Activated CD8-positive, alpha-beta T cell treated with anti-CD3 and anti-CD28 coated beads, Interleukin-2, amount 10 ng/mL, durations not matched to agents 7 days and 5 days (primary cell): ENCODE data around the gene MICU1. TPM values are rescaled to one million over a fixed set of nuclear protein-coding genes. Genes with fewer than 3 reads are reported as not detected.

Source experiments
- ATAC-seq: fragments of 150-1000 bp; cut with Tn5 transposase; one replicate; pipeline ENCODE4 v1.10.0; 2021; ENCODE audit warnings: moderate library complexity
- CTCF ChIA-PET: fragments of 350-600 bp; sonication (Branson Sonifier 250); formaldehyde crosslinking; loops from one replicate; lab custom pipeline; 2021; ENCODE audit warnings: antibody characterized with exemption; lab: Charles Lee
- POLR2A ChIA-PET: fragments of 350-600 bp; sonication (Branson Sonifier 250); formaldehyde crosslinking; loops from one replicate; lab custom pipeline; 2021; ENCODE audit warnings: antibody characterized with exemption; lab: Charles Lee
- DNase-seq: peaks from one replicate; pipeline ENCODE4 v3.0.0-alpha.2; 2020
- H3K27ac Mint-ChIP-seq: one replicate; pipeline ENCODE4 v1.8.0; 2021; ENCODE audit warnings: mild to moderate bottlenecking, mixed read lengths
- H3K27me3 Mint-ChIP-seq: one replicate; pipeline ENCODE4 v1.8.0; 2021; ENCODE audit warnings: low read depth, mixed read lengths
- H3K36me3 Mint-ChIP-seq: one replicate; pipeline ENCODE4 v1.8.0; 2021; ENCODE audit warnings: low read depth, mixed read lengths
- H3K4me1 Mint-ChIP-seq: one replicate; pipeline ENCODE4 v1.8.0; 2021; ENCODE audit warnings: low read depth, mixed read lengths
- H3K4me3 Mint-ChIP-seq: one replicate; pipeline ENCODE4 v1.8.0; 2021; ENCODE audit warnings: mild to moderate bottlenecking, mixed read lengths
- H3K9me3 Mint-ChIP-seq: one replicate; pipeline ENCODE4 v1.8.0; 2022; ENCODE audit warnings: mixed read lengths; ENCODE audit not compliant: insufficient read depth
- total RNA-seq, 2 experiments: library from RNA; stranded (reverse); gene quantifications; one replicate each; pipeline ENCODE4 v1.2.3, GENCODE V29; 2021

MICU1 gene
- total RNA-seq, 2 experiments from 2014 or later = 23.4 to 26.9 TPM

DNA sequence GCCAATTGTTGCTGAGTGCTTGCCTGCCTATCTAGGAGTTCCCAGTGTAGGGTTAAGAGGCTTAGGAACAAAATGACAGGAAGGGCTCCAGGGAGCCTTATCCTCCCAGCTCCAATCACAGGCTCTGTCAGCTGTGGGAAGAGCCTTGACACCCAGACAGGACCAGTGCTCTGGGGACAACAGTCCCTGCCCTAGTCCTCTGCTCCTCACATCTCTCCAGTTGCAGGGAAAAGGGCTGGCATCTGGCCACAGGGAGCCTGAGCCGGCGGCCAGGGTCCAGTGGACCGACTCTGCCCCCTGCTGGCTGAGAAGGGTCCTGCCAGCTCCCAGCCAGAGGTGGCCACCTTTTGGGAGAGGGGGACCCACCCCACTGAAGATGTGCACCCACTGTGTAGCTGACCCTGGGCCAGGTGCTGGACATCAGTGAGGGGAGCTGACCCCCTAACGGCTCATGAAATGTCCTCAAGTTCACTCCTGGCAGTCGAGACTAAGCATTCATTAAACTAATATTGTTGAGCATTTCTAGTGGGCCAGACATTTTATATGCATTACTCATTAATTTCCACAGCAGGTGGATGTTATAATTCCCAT, 288.7 kb downstream of the MICU1 start:
- peaks cover 71% of the 10 kb centered on the region for H3K4me1 Mint-ChIP-seq
- no peaks in the 10 kb centered on the region for H3K27me3 Mint-ChIP-seq

DNA sequence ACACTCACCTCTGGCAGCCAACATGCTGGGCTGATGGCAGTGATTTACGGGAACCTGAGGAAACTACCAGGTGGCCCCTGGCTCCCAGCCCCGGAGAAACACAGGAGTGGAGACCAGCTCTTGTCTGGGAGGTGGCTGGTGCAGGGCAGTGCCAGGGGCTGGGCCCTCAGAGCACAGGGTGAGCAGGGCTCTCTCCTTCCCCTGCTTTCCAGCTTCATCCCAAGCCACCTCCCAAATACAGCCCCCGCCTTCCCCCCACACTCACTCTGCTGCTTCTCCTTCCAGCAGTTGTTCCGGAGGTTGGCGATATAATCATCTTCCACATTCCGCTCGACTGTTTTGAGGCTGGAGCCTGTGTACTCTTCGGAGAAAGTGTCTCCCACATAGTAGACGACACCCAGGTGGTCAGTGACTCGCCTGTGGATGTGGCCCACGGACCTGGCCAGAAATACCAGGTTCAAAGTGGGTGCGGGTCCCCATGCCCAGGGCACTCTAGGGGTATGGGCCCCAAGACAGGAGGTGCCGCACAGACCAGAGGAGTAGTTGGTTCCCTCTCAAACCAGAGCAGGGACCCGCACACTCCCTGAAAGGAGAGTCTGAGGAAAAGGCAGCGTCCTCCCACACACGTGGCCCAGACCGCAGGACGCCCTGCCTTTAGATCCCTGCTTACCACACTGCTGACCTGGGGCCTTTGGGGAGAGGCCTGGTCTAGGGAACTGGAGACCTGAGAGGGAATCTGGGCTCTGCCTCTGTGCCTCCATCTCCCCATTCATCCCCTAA, 289.4 kb downstream of the MICU1 start:
- H3K9me3 Mint-ChIP-seq = no peaks in the 10 kb centered on the region
- H3K4me1 Mint-ChIP-seq = peaks cover 74% of the 10 kb centered on the region
- peak overlapping the region; percentile 91 for H3K27ac Mint-ChIP-seq
- POLR2A ChIA-PET = interaction anchor here (0.6 to 10.4 kb wide), 11 partner anchors 8 to 118 kb away, joined by 3 to 119 read pairs (median 5); partner anchors contain the start of gene DDIT4
- ATAC-seq (no peak), DNase-seq (no peak)
- H3K4me3 Mint-ChIP-seq = peak overlapping the region; percentile 53
- H3K27me3 Mint-ChIP-seq = no peaks in the 10 kb centered on the region
- CTCF ChIA-PET = interaction anchor here (0.6 to 7.8 kb wide), 54 partner anchors 9 to 764 kb away, joined by 3 to 122 read pairs (median 6); partner anchors contain the start of genes ANAPC16, ASCC1, DDIT4 and DNAJB12
- peaks cover 62% of the 10 kb centered on the region for H3K36me3 Mint-ChIP-seq

More for the DNA sequence above, 288.7 kb downstream of the MICU1 start:
- CTCF ChIA-PET = interaction anchor here (0.6 to 7.8 kb wide), 55 partner anchors 9 to 763 kb away, joined by 3 to 122 read pairs (median 5); partner anchors contain the start of genes ANAPC16, ASCC1, DDIT4 and DNAJB12
- DNase-seq = peak; percentile 75
- H3K36me3 Mint-ChIP-seq = peaks cover 58% of the 10 kb centered on the region
- H3K9me3 Mint-ChIP-seq = no peaks in the 10 kb centered on the region
- H3K4me3 Mint-ChIP-seq = no peak overlapping the region
- no peak for ATAC-seq
- POLR2A ChIA-PET = interaction anchor here (0.6 to 4.2 kb wide), 5 partner anchors 17 to 118 kb away, joined by 3 to 24 read pairs (median 5); no protein-coding TSS in a partner anchor
- H3K27ac Mint-ChIP-seq = peak overlapping the region; percentile 22

DNA sequence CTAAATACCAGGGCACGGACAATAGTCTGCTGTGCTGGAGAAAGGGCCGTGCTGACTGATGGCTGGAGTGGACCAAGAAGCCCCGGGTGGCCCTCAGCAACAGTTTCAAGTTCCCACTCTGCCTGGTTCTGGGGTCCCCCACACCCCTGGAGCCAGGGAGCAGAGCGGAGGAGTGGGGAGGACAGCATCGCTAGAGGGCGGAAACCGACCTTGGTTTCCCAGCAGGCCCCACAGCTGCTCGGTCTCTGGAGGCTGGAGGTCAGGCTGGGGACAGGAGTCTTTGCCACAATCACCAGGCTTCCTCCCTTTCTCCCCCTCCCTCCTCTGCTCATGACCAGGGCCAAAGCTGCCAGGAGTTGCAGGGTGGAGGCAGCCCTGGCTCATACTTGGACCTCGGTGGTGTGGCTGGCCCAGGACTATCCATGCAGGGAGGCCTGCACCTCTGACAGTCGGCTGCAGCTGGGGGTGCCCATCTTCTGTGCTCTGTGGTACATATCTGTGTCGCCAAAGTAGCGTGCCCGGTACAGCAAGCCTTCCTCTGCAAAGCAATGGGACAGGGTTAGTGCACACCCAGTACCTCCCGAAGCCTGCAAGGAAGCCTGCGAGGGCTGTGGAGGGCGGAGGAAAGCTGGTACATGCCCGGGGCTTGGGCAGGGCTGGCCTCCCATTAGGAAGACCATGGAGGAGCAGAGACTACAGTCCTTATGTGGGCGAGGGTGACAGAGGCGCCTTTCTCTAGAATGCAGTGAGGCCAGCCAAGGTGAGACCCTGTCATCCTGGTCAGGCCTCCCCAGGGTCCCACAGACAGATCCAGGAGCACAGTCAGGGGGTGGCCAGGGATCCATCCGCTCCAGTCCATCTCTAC, 290.3 kb downstream of the MICU1 start:
- POLR2A ChIA-PET = interaction anchor here (0.6 to 10.4 kb wide), 12 partner anchors 9 to 120 kb away, joined by 3 to 119 read pairs (median 4); partner anchors contain the start of genes ANAPC16, ASCC1 and DDIT4

DNA sequence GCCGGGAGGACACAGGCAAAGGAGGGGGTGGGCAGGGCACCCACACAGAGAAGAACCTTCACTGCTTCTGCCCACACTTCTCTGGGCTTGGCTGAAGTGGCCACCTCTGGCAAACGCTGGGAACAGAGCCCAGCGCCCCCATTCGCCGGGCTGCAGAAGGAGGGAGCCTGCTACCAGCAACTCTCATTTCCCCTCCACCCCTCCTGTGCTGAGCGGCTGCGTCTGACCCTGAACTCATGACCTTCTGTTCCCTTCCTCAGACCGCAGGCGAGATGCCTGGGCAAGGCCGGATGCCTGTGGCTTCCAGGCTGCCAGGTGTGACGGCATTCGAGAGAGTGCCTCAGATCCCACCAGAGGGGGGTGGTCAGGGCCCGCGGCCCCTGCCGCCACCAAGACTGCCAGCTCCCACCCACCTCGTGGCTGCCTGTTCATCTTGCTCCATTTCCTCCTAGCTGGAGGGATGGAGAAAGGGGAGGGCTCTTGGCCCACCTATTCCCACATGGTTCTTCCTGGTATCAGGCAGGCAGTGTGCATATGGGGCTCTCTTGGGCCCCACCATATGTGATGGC, 291.0 kb downstream of the MICU1 start:
- ChIA-PET POLR2A (interaction anchor here (0.6 to 10.4 kb wide), 13 partner anchors 8 to 246 kb away, joined by 3 to 119 read pairs (median 5); partner anchors contain the start of genes ANAPC16, ASCC1 and DDIT4), CTCF (interaction anchor here (0.8 to 7.8 kb wide), 24 partner anchors 8 to 285 kb away, joined by 3 to 122 read pairs (median 6); partner anchors contain the start of genes ANAPC16, ASCC1 and DDIT4)
- H3K9me3 Mint-ChIP-seq = no peaks in the 10 kb centered on the region
- H3K27me3 Mint-ChIP-seq = no peaks in the 10 kb centered on the region
- H3K27ac Mint-ChIP-seq = peak overlapping the region; percentile 91
- H3K4me3 Mint-ChIP-seq = peak overlapping the region; percentile 53
- H3K36me3 Mint-ChIP-seq = peaks cover 55% of the 10 kb centered on the region
- DNase-seq (peak; percentile 96), ATAC-seq (peak; percentile 58)
- H3K4me1 Mint-ChIP-seq = peaks cover 78% of the 10 kb centered on the region

More for the DNA sequence above, 290.3 kb downstream of the MICU1 start:
- CTCF ChIA-PET = interaction anchor here (0.7 to 7.8 kb wide), 25 partner anchors 9 to 439 kb away, joined by 3 to 122 read pairs (median 6); partner anchors contain the start of genes ANAPC16, ASCC1 and DDIT4
- H3K4me3 Mint-ChIP-seq = peak overlapping the region; percentile 53
- H3K9me3 Mint-ChIP-seq = no peaks in the 10 kb centered on the region
- peak overlapping the region; percentile 91 for H3K27ac Mint-ChIP-seq
- DNase-seq (peak; percentile 84), ATAC-seq (peak; percentile 31)
- H3K27me3 Mint-ChIP-seq = no peaks in the 10 kb centered on the region
- H3K36me3 Mint-ChIP-seq = peaks cover 57% of the 10 kb centered on the region
- H3K4me1 Mint-ChIP-seq = peaks cover 75% of the 10 kb centered on the region

DNA sequence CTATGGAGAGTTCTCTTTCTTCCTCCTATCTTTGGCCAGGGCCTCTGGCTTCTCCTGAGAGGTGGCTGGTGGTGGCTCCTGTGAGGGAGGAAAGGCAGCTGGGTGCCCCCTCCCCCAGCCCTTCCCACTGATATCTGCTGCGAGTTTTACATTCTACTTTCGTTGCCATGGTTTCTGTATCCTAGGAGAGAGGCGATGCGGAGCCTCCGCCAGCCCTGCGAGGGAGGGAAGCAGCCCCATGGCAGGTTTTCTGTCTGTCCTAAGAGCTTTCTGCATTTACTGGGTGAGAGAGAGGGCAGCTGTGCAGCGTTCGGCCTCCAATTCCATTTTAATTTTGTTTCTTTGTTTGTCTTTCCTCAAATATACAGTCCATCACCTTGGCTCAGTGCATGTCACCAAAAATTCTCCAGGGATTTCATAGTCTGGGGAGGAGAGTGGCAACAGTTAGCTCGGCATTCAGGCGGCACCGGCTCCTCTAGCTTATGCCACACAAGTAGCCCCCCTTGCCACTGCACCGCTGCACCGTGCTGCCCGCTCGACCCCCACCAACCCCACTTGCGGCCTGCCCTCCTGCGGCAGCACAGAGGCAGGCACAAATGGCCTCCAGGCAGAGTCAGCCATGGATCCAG, 291.6 kb downstream of the MICU1 start:
- POLR2A ChIA-PET = interaction anchor here (0.6 to 10.4 kb wide), 11 partner anchors 12 to 245 kb away, joined by 3 to 119 read pairs (median 5); partner anchors contain the start of genes ANAPC16, ASCC1 and DDIT4
- DNase-seq = peak; percentile 40
- H3K9me3 Mint-ChIP-seq = no peaks in the 10 kb centered on the region

DNA sequence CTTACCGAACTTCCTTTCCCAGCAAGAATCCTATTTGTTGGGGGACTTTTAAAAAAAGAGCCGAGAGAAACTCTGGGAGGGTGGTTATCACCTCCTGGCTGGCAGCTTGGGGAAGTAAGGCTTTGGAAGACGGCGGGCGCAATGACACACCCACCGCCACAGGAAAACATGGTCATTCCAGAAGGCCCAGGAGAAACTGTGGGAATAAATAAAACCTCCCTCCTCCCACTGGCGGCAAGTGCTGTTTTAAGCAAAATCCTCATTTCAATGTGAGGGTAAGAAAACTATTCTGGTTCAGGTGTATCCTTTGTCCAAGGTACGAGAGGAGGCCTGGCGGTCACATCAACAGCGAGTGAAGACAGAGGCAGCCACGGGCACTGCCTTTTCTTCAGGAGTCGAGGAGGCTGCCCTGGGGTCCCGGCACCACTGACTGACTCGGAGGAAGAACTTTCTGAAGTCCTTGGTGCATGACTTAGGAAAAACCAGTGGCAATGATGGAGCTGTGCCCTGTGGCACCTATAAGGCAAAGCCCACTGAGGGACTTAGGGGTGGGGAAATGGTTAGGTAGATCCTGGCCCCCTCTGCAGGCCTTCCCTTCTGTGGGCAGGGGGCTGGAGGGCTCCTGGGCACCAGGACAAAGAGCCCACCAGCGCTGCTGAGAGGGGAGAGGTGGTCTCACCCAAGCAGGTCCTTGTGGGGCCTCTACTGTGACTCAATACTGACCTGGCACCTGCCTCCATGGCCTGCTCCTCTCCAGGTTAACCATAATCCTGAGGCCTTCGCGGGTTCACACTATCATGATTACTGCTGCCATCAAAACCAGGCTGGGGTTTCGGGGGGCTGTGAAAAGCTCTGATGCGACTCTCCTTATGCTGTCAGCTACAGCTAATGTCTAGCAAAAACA, 292.5 kb downstream of the MICU1 start:
- ATAC-seq = no peak
- peaks cover 93% of the 10 kb centered on the region for H3K4me1 Mint-ChIP-seq
- H3K36me3 Mint-ChIP-seq = peaks cover 53% of the 10 kb centered on the region
- POLR2A ChIA-PET = interaction anchor here (0.6 to 10.4 kb wide), 10 partner anchors 13 to 245 kb away, joined by 3 to 119 read pairs (median 14); partner anchors contain the start of genes ANAPC16, ASCC1, DDIT4 and SPOCK2
- no peaks in the 10 kb centered on the region for H3K27me3 Mint-ChIP-seq
- peak overlapping the region; percentile 91 for H3K27ac Mint-ChIP-seq
- H3K4me3 Mint-ChIP-seq = peak overlapping the region; percentile 19
- no peaks in the 10 kb centered on the region for H3K9me3 Mint-ChIP-seq
- peak; percentile 53 for DNase-seq
- CTCF ChIA-PET = interaction anchor here (0.9 to 7.8 kb wide), 16 partner anchors 13 to 285 kb away, joined by 3 to 122 read pairs (median 10); partner anchors contain the start of genes ANAPC16, ASCC1 and DDIT4

More for the DNA sequence above, 291.6 kb downstream of the MICU1 start:
- H3K4me3 Mint-ChIP-seq = peak overlapping the region; percentile 53
- ATAC-seq = no peak
- CTCF ChIA-PET = interaction anchor here (0.8 to 7.8 kb wide), 16 partner anchors 13 to 285 kb away, joined by 3 to 122 read pairs (median 11); partner anchors contain the start of genes ANAPC16, ASCC1 and DDIT4
- H3K27me3 Mint-ChIP-seq = no peaks in the 10 kb centered on the region
- peaks cover 55% of the 10 kb centered on the region for H3K36me3 Mint-ChIP-seq
- H3K27ac Mint-ChIP-seq = peak overlapping the region; percentile 91
- peaks cover 84% of the 10 kb centered on the region for H3K4me1 Mint-ChIP-seq

DNA sequence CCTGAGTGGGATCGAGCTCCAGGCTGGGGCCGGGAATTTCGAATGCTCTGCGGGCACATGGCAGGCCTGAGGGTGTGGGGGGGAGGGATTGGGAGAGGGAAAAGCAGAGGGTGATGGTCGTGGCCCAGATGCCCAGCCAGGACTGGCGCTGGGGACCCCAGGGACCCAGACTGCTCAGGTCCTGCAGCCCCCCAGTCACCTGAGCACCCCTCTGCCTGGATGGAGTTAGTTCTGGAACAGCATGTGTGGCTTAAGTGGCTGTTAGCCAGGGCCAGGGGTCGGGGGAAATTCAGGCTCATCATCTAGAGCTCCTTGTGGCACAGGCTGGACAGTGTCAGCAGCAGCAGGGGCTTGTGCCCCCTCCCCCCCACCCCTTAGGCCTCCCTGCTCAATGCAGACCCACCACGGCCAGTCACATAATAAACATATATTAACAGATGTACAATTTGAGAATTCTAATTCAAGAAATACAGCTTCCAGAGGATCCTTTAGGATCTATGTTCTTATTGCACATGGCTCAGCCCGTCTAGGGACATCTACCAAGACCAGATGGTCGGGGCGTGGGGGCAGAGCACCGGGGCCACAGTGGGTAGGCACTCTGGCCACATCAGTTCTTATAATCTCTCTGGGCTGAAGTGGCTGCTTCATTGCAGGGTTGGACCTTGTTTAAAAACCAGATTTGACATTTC, 293.3 kb downstream of the MICU1 start:
- ATAC-seq = no peak
- H3K4me1 Mint-ChIP-seq = peaks cover 97% of the 10 kb centered on the region
- H3K4me3 Mint-ChIP-seq = peak overlapping the region; percentile 64
- no peaks in the 10 kb centered on the region for H3K9me3 Mint-ChIP-seq
- no peak for DNase-seq
- peak overlapping the region; percentile 91 for H3K27ac Mint-ChIP-seq
- CTCF ChIA-PET = interaction anchor here (0.9 to 2.7 kb wide), 20 partner anchors 13 to 436 kb away, joined by 3 to 22 read pairs (median 4); partner anchors contain the start of gene DNAJB12
- no peaks in the 10 kb centered on the region for H3K27me3 Mint-ChIP-seq
- POLR2A ChIA-PET = interaction anchor here (0.8 to 10.4 kb wide), 11 partner anchors 12 to 244 kb away, joined by 3 to 119 read pairs (median 5); partner anchors contain the start of genes DDIT4 and SPOCK2
- H3K36me3 Mint-ChIP-seq = peaks cover 52% of the 10 kb centered on the region

DNA sequence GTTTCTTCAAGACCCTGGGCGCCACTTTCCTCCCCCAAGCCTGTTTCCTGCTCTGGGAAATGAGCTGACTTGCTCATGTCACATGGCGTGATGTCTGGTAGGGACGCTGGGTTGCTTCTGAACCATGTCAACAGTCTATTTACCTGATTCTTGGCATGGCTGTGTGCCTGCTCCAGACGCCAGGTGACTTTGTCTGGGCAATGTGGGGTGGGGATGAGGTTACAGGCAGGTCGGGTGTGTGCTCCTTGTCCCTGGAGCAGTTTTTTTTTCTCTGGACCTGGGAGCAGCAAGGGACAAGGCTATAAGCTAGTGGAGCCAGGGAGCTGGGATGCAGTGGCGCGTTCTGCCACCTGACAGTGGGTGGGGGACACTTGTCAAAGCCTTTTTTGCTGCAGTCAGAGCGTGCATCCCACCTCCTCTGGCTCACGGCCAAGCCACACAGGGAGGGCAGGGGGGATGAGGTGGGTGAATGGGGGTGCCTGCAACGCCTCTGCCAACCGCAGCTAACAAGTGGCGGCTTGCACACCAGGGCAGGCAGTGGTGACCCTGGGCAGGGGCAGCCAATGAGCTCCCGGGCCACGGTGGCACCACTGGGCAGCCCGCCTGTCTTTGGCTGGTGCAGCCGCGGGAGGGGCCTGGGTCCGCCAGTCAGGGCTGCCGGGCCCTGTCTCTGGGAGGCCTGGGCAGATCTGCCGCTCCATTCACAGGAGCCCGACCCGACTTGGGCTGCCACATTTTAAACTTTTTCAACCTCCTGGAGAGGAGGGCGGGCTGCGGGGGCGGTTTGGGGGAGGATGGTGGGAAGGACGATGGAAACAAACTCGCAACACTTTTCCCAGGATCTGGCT, 294.1 kb downstream of the MICU1 start:
- Mint-ChIP-seq H3K4me3 (peak overlapping the region; percentile 64), H3K27ac (peak overlapping the region; percentile 91), H3K9me3 (no peaks in the 10 kb centered on the region), H3K27me3 (no peaks in the 10 kb centered on the region), H3K36me3 (peaks cover 46% of the 10 kb centered on the region), H3K4me1 (peaks cover 95% of the 10 kb centered on the region)
- peak; percentile 66 for ATAC-seq
- CTCF ChIA-PET = interaction anchor here (0.7 to 2.7 kb wide), 22 partner anchors 9 to 435 kb away, joined by 3 to 22 read pairs (median 4); partner anchors contain the start of gene DNAJB12
- DNase-seq = peak; percentile 94
- POLR2A ChIA-PET = interaction anchor here (0.7 to 10.4 kb wide), 15 partner anchors 12 to 243 kb away, joined by 3 to 119 read pairs (median 4); partner anchors contain the start of genes DDIT4 and SPOCK2
